Activated T-helper 1 cell treated with Interleukin-2 at 50 U/mL for 16 hours (primary cell): ENCODE measurements around the gene COL12A1.

Experiments
- DNase-seq: peaks from one replicate; pipeline ENCODE4 v3.0.0-alpha.2; 2020; ENCODE audit warnings: low read depth

COL12A1 gene

GRCh38 chr6:75176076-75176582 lies 29.7 kb downstream of the COL12A1 start:
- DNase-seq = no peak

GRCh38 chr6:75171986-75172385 lies 33.9 kb downstream of the COL12A1 start:
- DNase-seq = no peak

- no peak for DNase-seq
Measured at GRCh38 chr6:75171567-75171966, 34.3 kb downstream of the COL12A1 start.

GRCh38 chr6:75170691-75171560 lies 34.9 kb downstream of the COL12A1 start:
- no peak for DNase-seq

- no peak for DNase-seq
Measured at GRCh38 chr6:75169689-75170586, 35.9 kb downstream of the COL12A1 start.

- DNase-seq = no peak
Measured at GRCh38 chr6:75167851-75168250, 38.0 kb downstream of the COL12A1 start.

GRCh38 chr6:75167325-75167724 lies 38.5 kb downstream of the COL12A1 start:
- no peak for DNase-seq

GRCh38 chr6:75166773-75167172 lies 39.1 kb downstream of the COL12A1 start:
- no peak for DNase-seq

- DNase-seq = no peak
Measured at GRCh38 chr6:75166236-75166635, 39.6 kb downstream of the COL12A1 start.

- no peak for DNase-seq
Measured at GRCh38 chr6:75158176-75158575, 47.7 kb downstream of the COL12A1 start.

GRCh38 chr6:75157336-75157735 lies 48.5 kb downstream of the COL12A1 start:
- no peak for DNase-seq

- DNase-seq = no peak
Measured at GRCh38 chr6:75156186-75156878, 49.5 kb downstream of the COL12A1 start.

GRCh38 chr6:75155631-75156030 lies 50.2 kb downstream of the COL12A1 start:
- no peak for DNase-seq

GRCh38 chr6:75154973-75155372 lies 50.9 kb downstream of the COL12A1 start:
- DNase-seq = no peak

- no peak for DNase-seq
Measured at GRCh38 chr6:75150685-75151412, 55.0 kb downstream of the COL12A1 start.

GRCh38 chr6:75149696-75150095 lies 56.2 kb downstream of the COL12A1 start:
- DNase-seq = no peak

GRCh38 chr6:75149240-75149639 lies 56.6 kb downstream of the COL12A1 start:
- no peak for DNase-seq

GRCh38 chr6:75147512-75147911 lies 58.3 kb downstream of the COL12A1 start:
- DNase-seq = no peak

- no peak for DNase-seq
Measured at GRCh38 chr6:75145976-75146375, 59.9 kb downstream of the COL12A1 start.

- DNase-seq = no peak
Measured at GRCh38 chr6:75145211-75145610, 60.6 kb downstream of the COL12A1 start.

- DNase-seq = no peak
Measured at GRCh38 chr6:75144386-75144785, 61.5 kb downstream of the COL12A1 start.
